ENCODE data around the gene XRCC5.

Gene XRCC5

GRCh38 chr2:216155954-216156353 lies 46.8 kb downstream of the XRCC5 start:
- DNase-seq (ENCODE audit: low read depth, low spot score) = no peak

DNA sequence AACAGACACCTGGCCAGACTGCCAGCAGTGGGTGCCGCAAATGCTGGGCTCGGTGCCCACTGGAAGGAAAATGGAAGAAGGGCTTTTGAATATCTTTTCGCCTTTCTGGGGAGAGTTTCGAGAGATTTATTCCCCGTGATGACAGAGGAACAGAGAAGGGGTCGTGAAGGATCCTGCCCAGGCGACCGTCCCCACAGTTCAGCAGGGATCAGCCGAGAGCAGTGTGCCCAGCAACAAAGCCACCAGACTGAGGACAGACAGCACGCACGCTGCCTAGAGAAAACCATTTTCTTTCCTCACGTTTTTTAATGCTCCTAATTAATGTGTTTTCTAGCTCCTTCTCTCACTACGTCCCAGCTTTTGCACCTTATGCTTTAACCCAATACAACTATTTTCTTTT lies 47.7 kb downstream of the XRCC5 start:
- no peak for DNase-seq (ENCODE audit: low read depth, low spot score)

- no peak for DNase-seq (ENCODE audit: low read depth, low spot score)
These were observed 50.0 kb downstream of the XRCC5 start for GRCh38 chr2:216159144-216159543.

- DNase-seq (ENCODE audit: low read depth, low spot score) = no peak
These were observed 50.5 kb downstream of the XRCC5 start for GRCh38 chr2:216159646-216160045.

- no peak for DNase-seq (ENCODE audit: low read depth, low spot score)
These were observed 51.6 kb downstream of the XRCC5 start for GRCh38 chr2:216160786-216161185.

- no peak for DNase-seq (ENCODE audit: low read depth, low spot score)
These were observed 52.8 kb downstream of the XRCC5 start for GRCh38 chr2:216161967-216162366.

DNA sequence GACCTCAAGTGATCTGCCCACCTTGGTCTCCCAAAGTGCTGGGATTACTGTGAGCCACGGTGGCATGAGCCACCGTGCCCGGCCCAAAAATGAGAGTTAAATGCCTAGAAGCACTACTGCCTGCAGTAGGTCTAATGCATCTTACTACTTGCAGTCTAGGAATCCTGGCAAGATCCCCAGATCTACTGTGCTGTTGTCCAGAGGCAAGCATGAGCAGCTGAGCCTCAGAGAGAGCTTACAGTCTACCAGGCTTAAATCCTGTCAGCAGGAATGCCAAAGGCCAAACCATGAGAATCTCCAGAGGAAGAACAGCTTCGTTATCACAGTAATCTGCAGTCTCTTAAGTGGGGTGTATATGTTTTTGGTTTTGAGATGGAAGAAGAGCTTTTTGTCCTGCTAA lies 54.4 kb downstream of the XRCC5 start:
- no peak for DNase-seq (ENCODE audit: low read depth, low spot score)

- no peak for DNase-seq (ENCODE audit: low read depth, low spot score)
These were observed 54.9 kb downstream of the XRCC5 start for GRCh38 chr2:216164087-216164486.

GRCh38 chr2:216164576-216164975 lies 55.4 kb downstream of the XRCC5 start:
- DNase-seq (ENCODE audit: low read depth, low spot score) = no peak

GRCh38 chr2:216165711-216166110 lies 56.6 kb downstream of the XRCC5 start:
- DNase-seq (ENCODE audit: low read depth, low spot score) = no peak

DNA sequence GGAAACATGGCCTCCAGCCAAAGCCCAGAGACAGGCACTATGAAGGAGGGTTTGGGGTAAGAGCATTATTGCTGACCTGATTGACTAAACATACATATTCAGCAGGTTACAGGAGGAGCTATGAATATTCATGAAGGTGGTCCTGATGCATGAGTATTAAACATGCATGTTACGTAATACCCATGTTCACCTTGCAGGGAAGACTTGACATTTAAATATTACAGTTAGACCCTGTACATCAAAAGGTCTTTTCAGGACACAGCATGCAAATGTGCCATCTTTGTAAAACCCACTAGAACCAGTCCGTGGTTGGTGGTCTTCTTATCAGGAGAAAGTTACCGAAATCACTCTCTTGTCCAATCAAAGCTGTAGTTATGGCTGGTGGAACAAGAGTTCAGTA lies 59.9 kb downstream of the XRCC5 start:
- DNase-seq (ENCODE audit: low read depth, low spot score) = no peak

- no peak for DNase-seq (ENCODE audit: low read depth, low spot score)
These were observed 61.1 kb downstream of the XRCC5 start for GRCh38 chr2:216170076-216170763.

DNA sequence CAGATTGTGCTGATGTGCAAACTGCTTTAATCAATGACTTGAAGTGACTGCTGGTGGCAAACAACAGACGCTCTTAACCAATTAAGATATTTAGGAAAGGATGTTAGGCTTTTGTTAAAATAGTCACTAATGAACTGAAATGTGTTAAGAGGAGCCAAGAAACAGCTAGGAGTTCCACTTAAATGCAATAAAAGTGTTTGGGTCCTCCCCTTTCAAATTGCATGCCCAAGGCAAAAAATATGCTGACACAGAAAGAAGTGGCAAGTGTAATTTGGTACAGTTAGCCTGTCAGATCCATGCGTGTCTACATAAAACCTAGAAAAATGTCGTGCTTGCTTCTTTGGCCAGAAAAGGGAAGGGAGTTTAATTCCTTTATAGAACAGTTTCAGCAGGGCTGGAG lies 61.9 kb downstream of the XRCC5 start:
- no peak for DNase-seq (ENCODE audit: low read depth, low spot score)

- no peak for DNase-seq (ENCODE audit: low read depth, low spot score)
These were observed 63.3 kb downstream of the XRCC5 start for GRCh38 chr2:216172493-216172892.

GRCh38 chr2:216179015-216179414 lies 69.9 kb downstream of the XRCC5 start:
- no peak for DNase-seq (ENCODE audit: low read depth, low spot score)

- no peak for DNase-seq (ENCODE audit: low read depth, low spot score)
These were observed 72.2 kb downstream of the XRCC5 start for GRCh38 chr2:216181351-216181750.

DNA sequence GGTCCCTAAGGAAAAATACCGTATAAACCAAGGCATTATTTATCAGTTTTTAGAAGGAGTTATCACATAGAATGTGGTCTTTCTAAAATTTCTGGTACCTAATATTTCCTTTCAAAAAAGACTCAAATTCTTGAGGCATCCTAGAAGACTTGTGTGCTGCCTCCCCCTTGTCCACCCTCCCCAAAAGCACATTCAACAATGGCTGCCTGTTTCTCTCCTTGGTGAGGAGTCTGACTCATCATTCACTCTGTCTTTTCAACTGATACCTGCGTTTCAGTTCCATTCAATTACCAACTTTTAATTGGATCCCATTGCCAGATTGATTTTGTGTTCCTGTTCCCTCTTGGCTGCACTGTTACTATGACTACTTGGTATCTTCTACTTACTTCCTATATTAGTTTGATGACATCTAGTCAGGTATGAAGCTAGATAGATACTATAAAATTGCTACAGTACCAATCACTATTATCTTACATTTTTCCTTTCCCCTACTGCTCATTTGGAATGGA lies 72.9 kb downstream of the XRCC5 start:
- DNase-seq (ENCODE audit: low read depth, low spot score) = no peak

DNA sequence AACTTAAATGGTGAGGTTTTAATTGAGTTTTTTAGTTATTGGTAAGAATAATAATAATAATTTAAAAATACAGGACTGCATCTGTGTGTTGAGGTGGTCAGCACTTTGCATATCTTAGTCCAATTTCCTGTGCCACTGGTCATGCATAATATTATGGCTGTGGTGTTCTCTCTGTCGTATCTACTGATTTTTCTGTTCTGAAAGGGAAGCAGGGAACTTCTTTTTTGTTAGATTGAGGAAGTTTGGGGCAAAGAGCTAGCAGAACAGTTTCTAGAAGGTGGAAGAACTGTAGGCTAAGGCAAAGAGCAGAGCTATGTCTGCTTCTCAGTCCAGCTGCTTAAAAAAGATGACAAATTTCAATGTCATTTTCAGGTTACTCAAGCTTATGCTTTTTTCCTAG lies 74.3 kb downstream of the XRCC5 start:
- DNase-seq (ENCODE audit: low read depth, low spot score) = no peak

DNA sequence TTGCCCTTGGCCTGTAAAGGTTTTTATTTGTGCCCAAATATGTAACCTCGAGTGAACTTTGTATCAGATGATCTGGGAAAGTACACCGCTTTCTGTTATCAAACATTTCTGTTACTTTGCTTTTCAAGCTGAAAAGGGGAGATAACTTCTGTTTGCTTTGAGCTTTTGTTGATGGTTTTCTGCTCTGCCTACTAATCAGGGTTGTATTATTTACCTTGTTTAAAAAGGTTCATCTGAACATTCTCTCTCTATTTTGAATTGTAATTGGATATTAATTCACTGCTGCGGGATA lies 79.4 kb downstream of the XRCC5 start:
- no peak for DNase-seq (ENCODE audit: low read depth, low spot score)

GRCh38 chr2:216188956-216189355 lies 79.8 kb downstream of the XRCC5 start:
- DNase-seq (ENCODE audit: low read depth, low spot score) = no peak

- no peak for DNase-seq (ENCODE audit: low read depth, low spot score)
These were observed 80.3 kb downstream of the XRCC5 start for GRCh38 chr2:216189410-216189809.

GRCh38 chr2:216192181-216192580 lies 83.0 kb downstream of the XRCC5 start:
- DNase-seq (ENCODE audit: low read depth, low spot score) = no peak

GRCh38 chr2:216192931-216193330 lies 83.8 kb downstream of the XRCC5 start:
- no peak for DNase-seq (ENCODE audit: low read depth, low spot score)

- DNase-seq (ENCODE audit: low read depth, low spot score) = no peak
These were observed 84.9 kb downstream of the XRCC5 start for GRCh38 chr2:216194013-216194412.
